Activated CD8-positive, alpha-beta memory T cell treated with anti-CD3 and anti-CD28 coated beads for 36 hours (primary cell): ENCODE measurements around the gene DHRSX. TPM values are rescaled to one million over a fixed set of nuclear protein-coding genes. Genes with fewer than 3 reads are reported as not detected.
"Not testable (repeated sequence)": the region's sequence is repeated elsewhere in the genome, so short reads cannot be mapped to it uniquely, and the experiment has no call there.

Source experiments
- CTCF ChIA-PET: fragments of 350-600 bp; sonication (Branson Sonifier 250); formaldehyde crosslinking; loops from one replicate; lab custom pipeline; 2021; ENCODE audit warnings: antibody characterized with exemption; lab: Charles Lee
- POLR2A ChIA-PET: fragments of 350-600 bp; sonication (Branson Sonifier 250); formaldehyde crosslinking; loops from one replicate; lab custom pipeline; 2021; ENCODE audit warnings: antibody characterized with exemption; lab: Charles Lee
- total RNA-seq, 2 experiments: library from RNA; stranded (reverse); gene quantifications; one replicate each; pipeline ENCODE4 v1.2.3, GENCODE V29; 2021

Gene DHRSX
- total RNA-seq = 10 to 100 TPM; 27.8 to 29.2 TPM

- ChIA-PET CTCF (no interaction called here), POLR2A (no interaction called here)
Observed at GRCh38 chrX:2500803-2501558, at the start of gene DHRSX, which contains the start of gene ZBED1. TSS of gene DHRSX (minus strand) at chrX:2500976. CDS start at chrX:2500925, 51 bp downstream. TSS of gene ZBED1 (minus strand) at chrX:2500976. CDS start at chrX:2490719, 10,257 bp downstream.

- ChIA-PET POLR2A (no interaction called here), CTCF (no interaction called here)
Observed at GRCh38 chrX:2549876-2550275, 49.1 kb upstream of the DHRSX start.

GRCh38 chrX:2548711-2549423 lies 48.1 kb upstream of the DHRSX start:
- CTCF ChIA-PET = no interaction called here
- POLR2A ChIA-PET = no interaction called here

GRCh38 chrX:2547736-2548135 lies 47.0 kb upstream of the DHRSX start:
- ChIA-PET POLR2A (no interaction called here), CTCF (no interaction called here)

GRCh38 chrX:2546496-2546895 lies 45.7 kb upstream of the DHRSX start:
- ChIA-PET CTCF (no interaction called here), POLR2A (no interaction called here)

GRCh38 chrX:2545144-2545543 lies 44.4 kb upstream of the DHRSX start:
- CTCF ChIA-PET = no interaction called here

GRCh38 chrX:2542826-2543521 lies 42.2 kb upstream of the DHRSX start:
- ChIA-PET CTCF (no interaction called here), POLR2A (no interaction called here)

More at GRCh38 chrX:2545144-2545543, 44.4 kb upstream of the DHRSX start:
- POLR2A ChIA-PET = no interaction called here

GRCh38 chrX:2541603-2542002 lies 40.8 kb upstream of the DHRSX start:
- ChIA-PET POLR2A (no interaction called here), CTCF (no interaction called here)

- POLR2A ChIA-PET = no interaction called here
- CTCF ChIA-PET = no interaction called here
Observed at GRCh38 chrX:2540426-2540947, 39.7 kb upstream of the DHRSX start.

GRCh38 chrX:2539586-2539985 lies 38.8 kb upstream of the DHRSX start:
- ChIA-PET POLR2A (no interaction called here), CTCF (no interaction called here)

- POLR2A ChIA-PET = no interaction called here
- CTCF ChIA-PET = no interaction called here
Observed at GRCh38 chrX:2538031-2538757, 37.4 kb upstream of the DHRSX start.

GRCh38 chrX:2536974-2537373 lies 36.2 kb upstream of the DHRSX start:
- POLR2A ChIA-PET = no interaction called here
- CTCF ChIA-PET = no interaction called here

- POLR2A ChIA-PET = no interaction called here
- CTCF ChIA-PET = no interaction called here
Observed at GRCh38 chrX:2536141-2536540, 35.4 kb upstream of the DHRSX start.

GRCh38 chrX:2534261-2535021 lies 33.7 kb upstream of the DHRSX start:
- POLR2A ChIA-PET, CTCF ChIA-PET: not testable (repeated sequence)

GRCh38 chrX:2533424-2533823 lies 32.6 kb upstream of the DHRSX start:
- POLR2A ChIA-PET = no interaction called here

GRCh38 chrX:2526390-2526789 lies 25.6 kb upstream of the DHRSX start:
- ChIA-PET POLR2A (no interaction called here), CTCF (no interaction called here)

More at GRCh38 chrX:2533424-2533823, 32.6 kb upstream of the DHRSX start:
- CTCF ChIA-PET = no interaction called here

- ChIA-PET CTCF (no interaction called here), POLR2A (no interaction called here)
Observed at GRCh38 chrX:2523911-2524310, 23.1 kb upstream of the DHRSX start.

- CTCF ChIA-PET = no interaction called here
- POLR2A ChIA-PET = no interaction called here
Observed at GRCh38 chrX:2521927-2522386, 21.2 kb upstream of the DHRSX start.
